BLaER1 (cell line): Measurements from ENCODE around the gene QRFP.

ENCODE experiments used
- H3K27ac ChIP-seq: shearing (Covaris generic); formaldehyde crosslinking; 2 replicates; pipeline ENCODE4 v1.8.1; 2022
- H3K27me3 ChIP-seq: shearing (Covaris generic); formaldehyde crosslinking; 2 replicates; pipeline ENCODE4 v1.8.1; 2022
- H3K36me3 ChIP-seq: shearing (Covaris generic); formaldehyde crosslinking; 2 replicates; pipeline ENCODE4 v1.8.1; 2022
- H3K4me1 ChIP-seq: shearing (Covaris generic); formaldehyde crosslinking; 2 replicates; pipeline ENCODE4 v1.8.1; 2022
- H3K4me2 ChIP-seq: shearing (Covaris generic); formaldehyde crosslinking; 2 replicates; pipeline ENCODE4 v1.8.1; 2022
- H3K4me3 ChIP-seq: shearing (Covaris generic); formaldehyde crosslinking; 2 replicates; pipeline ENCODE4 v1.8.1; 2022
- H3K9ac ChIP-seq: shearing (Covaris generic); formaldehyde crosslinking; 2 replicates; pipeline ENCODE4 v1.8.1; 2022
- H3K9me3 ChIP-seq: shearing (Covaris generic); formaldehyde crosslinking; 2 replicates; pipeline ENCODE4 v1.8.1; 2022
- H4K20me1 ChIP-seq: shearing (Covaris generic); formaldehyde crosslinking; 2 replicates; pipeline ENCODE4 v1.8.1; 2022
- Cebpa-rat ChIP-seq: shearing (Covaris generic); IDR thresholded peaks from 2 replicates; pipeline ENCODE4 v1.8.1; 2022

The QRFP gene

GRCh38 chr9:130884542-130885483 lies 11.8 kb downstream of the QRFP start:
- peaks cover 98% of the 10 kb centered on the region for H4K20me1 ChIP-seq
- peaks cover 4% of the 10 kb centered on the region; the same call in 1 of the 2 replicates for H3K27me3 ChIP-seq
- TF ChIP-seq Cebpa-rat = no peak
- H3K27ac ChIP-seq = no peak overlapping the region
- peaks cover under 1% of the 10 kb centered on the region; the same call in 1 of the 2 replicates for H3K4me1 ChIP-seq
- no peak overlapping the region for H3K9ac ChIP-seq
- H3K36me3 ChIP-seq = peaks cover 100% of the 10 kb centered on the region
- H3K9me3 ChIP-seq = no peaks in the 10 kb centered on the region
- no peak overlapping the region for H3K4me3 ChIP-seq
- H3K4me2 ChIP-seq = no peak overlapping the region

DNA sequence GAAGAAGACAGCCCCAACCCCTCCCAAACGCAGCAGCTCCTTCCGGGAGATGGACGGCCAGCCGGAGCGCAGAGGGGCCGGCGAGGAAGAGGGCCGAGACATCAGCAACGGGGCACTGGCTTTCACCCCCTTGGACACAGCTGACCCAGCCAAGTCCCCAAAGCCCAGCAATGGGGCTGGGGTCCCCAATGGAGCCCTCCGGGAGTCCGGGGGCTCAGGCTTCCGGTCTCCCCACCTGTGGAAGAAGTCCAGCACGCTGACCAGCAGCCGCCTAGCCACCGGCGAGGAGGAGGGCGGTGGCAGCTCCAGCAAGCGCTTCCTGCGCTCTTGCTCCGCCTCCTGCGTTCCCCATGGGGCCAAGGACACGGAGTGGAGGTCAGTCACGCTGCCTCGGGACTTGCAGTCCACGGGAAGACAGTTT lies 12.5 kb downstream of the QRFP start:
- Histone ChIP-seq H3K4me3 (no peak overlapping the region), H4K20me1 (peaks cover 97% of the 10 kb centered on the region), H3K27me3 (peaks cover 4% of the 10 kb centered on the region; the same call in 1 of the 2 replicates), H3K9me3 (no peaks in the 10 kb centered on the region), H3K36me3 (peaks cover 100% of the 10 kb centered on the region), H3K4me1 (no peaks in the 10 kb centered on the region), H3K27ac (no peak overlapping the region), H3K9ac (no peak overlapping the region), H3K4me2 (no peak overlapping the region)
- no peak for TF ChIP-seq Cebpa-rat

- H3K36me3 ChIP-seq = peaks cover 100% of the 10 kb centered on the region
- no peak overlapping the region for H3K4me3 ChIP-seq
Observed at GRCh38 chr9:130883479-130883878, 13.1 kb downstream of the QRFP start.

GRCh38 chr9:130882696-130883225 lies 13.9 kb downstream of the QRFP start:
- Histone ChIP-seq H3K27me3 (no peaks in the 10 kb centered on the region), H3K4me2 (no peak overlapping the region), H3K9ac (no peak overlapping the region), H3K4me3 (no peak overlapping the region), H4K20me1 (peaks cover 90% of the 10 kb centered on the region), H3K9me3 (no peaks in the 10 kb centered on the region), H3K27ac (no peak overlapping the region), H3K4me1 (no peaks in the 10 kb centered on the region), H3K36me3 (peaks cover 100% of the 10 kb centered on the region)
- no peak for TF ChIP-seq Cebpa-rat

More at GRCh38 chr9:130883479-130883878, 13.1 kb downstream of the QRFP start:
- no peaks in the 10 kb centered on the region for H3K9me3 ChIP-seq
- H3K9ac ChIP-seq = no peak overlapping the region
- no peak for TF ChIP-seq Cebpa-rat
- no peak overlapping the region for H3K4me2 ChIP-seq
- H4K20me1 ChIP-seq = peaks cover 91% of the 10 kb centered on the region
- H3K27ac ChIP-seq = no peak overlapping the region
- no peaks in the 10 kb centered on the region for H3K4me1 ChIP-seq
- H3K27me3 ChIP-seq = peaks cover 4% of the 10 kb centered on the region; the same call in 1 of the 2 replicates

- H3K27me3 ChIP-seq = no peaks in the 10 kb centered on the region
- no peak overlapping the region for H3K4me3 ChIP-seq
- no peak overlapping the region for H3K9ac ChIP-seq
- peaks cover 88% of the 10 kb centered on the region for H4K20me1 ChIP-seq
- no peak overlapping the region for H3K27ac ChIP-seq
- peaks cover 100% of the 10 kb centered on the region for H3K36me3 ChIP-seq
- no peaks in the 10 kb centered on the region for H3K4me1 ChIP-seq
- no peaks in the 10 kb centered on the region for H3K9me3 ChIP-seq
- H3K4me2 ChIP-seq = no peak overlapping the region
- no peak for TF ChIP-seq Cebpa-rat
Observed at GRCh38 chr9:130881516-130881915, 15.1 kb downstream of the QRFP start.

- H3K4me1 ChIP-seq = no peaks in the 10 kb centered on the region
- peaks cover 100% of the 10 kb centered on the region for H3K36me3 ChIP-seq
- H3K4me2 ChIP-seq = no peak overlapping the region
- H4K20me1 ChIP-seq = peaks cover 88% of the 10 kb centered on the region
- TF ChIP-seq Cebpa-rat = no peak
- no peak overlapping the region for H3K27ac ChIP-seq
- no peak overlapping the region for H3K4me3 ChIP-seq
- H3K9me3 ChIP-seq = no peaks in the 10 kb centered on the region
- H3K9ac ChIP-seq = no peak overlapping the region
- no peaks in the 10 kb centered on the region for H3K27me3 ChIP-seq
Observed at GRCh38 chr9:130880599-130881220, 15.9 kb downstream of the QRFP start.

GRCh38 chr9:130879863-130880411 lies 16.7 kb downstream of the QRFP start:
- peaks cover 100% of the 10 kb centered on the region for H3K36me3 ChIP-seq
- no peak overlapping the region for H3K4me2 ChIP-seq
- no peak overlapping the region for H3K4me3 ChIP-seq
- no peak overlapping the region for H3K27ac ChIP-seq
- H3K9me3 ChIP-seq = no peaks in the 10 kb centered on the region
- no peak overlapping the region for H3K9ac ChIP-seq
- peaks cover 88% of the 10 kb centered on the region for H4K20me1 ChIP-seq
- no peaks in the 10 kb centered on the region for H3K27me3 ChIP-seq
- no peak for TF ChIP-seq Cebpa-rat
- no peaks in the 10 kb centered on the region for H3K4me1 ChIP-seq

GRCh38 chr9:130878295-130878694 lies 18.3 kb downstream of the QRFP start:
- Histone ChIP-seq H3K4me2 (no peak overlapping the region), H3K27me3 (no peaks in the 10 kb centered on the region), H3K4me1 (no peaks in the 10 kb centered on the region), H4K20me1 (peaks cover 87% of the 10 kb centered on the region), H3K9ac (no peak overlapping the region), H3K27ac (no peak overlapping the region), H3K4me3 (no peak overlapping the region), H3K36me3 (peaks cover 100% of the 10 kb centered on the region), H3K9me3 (no peaks in the 10 kb centered on the region)
- TF ChIP-seq Cebpa-rat = no peak

GRCh38 chr9:130877300-130877699 lies 19.3 kb downstream of the QRFP start:
- Histone ChIP-seq H3K9ac (no peak overlapping the region), H3K27me3 (no peaks in the 10 kb centered on the region), H3K27ac (no peak overlapping the region), H3K4me2 (no peak overlapping the region), H3K36me3 (peaks cover 100% of the 10 kb centered on the region), H3K9me3 (no peaks in the 10 kb centered on the region), H3K4me3 (no peak overlapping the region), H4K20me1 (peaks cover 87% of the 10 kb centered on the region), H3K4me1 (no peaks in the 10 kb centered on the region)
- TF ChIP-seq Cebpa-rat = no peak
